WI38 (cell line): Measurements from ENCODE around the gene SLC22A4.

Experiments used
- H3K4me3 ChIP-seq: 2 replicates; pipeline ENCODE4 v1.5.1; 2011; ENCODE audit warnings: low read depth, mild to moderate bottlenecking, control low read depth, low read length
- CTCF ChIP-seq: IDR thresholded peaks from 2 replicates; pipeline ENCODE4 v1.5.1; 2012; ENCODE audit warnings: low read depth, mild to moderate bottlenecking, control low read depth, low read length

The SLC22A4 gene

GRCh38 chr5:132273631-132274030, 20.6 kb upstream of the SLC22A4 start:
- no peak for TF ChIP-seq CTCF
- no peak overlapping the region for H3K4me3 ChIP-seq

- H3K4me3 ChIP-seq = no peak overlapping the region
- no peak for TF ChIP-seq CTCF
Measured at GRCh38 chr5:132274050-132274792, 20.0 kb upstream of the SLC22A4 start.

GRCh38 chr5:132275367-132276220, 18.6 kb upstream of the SLC22A4 start:
- no peak for TF ChIP-seq CTCF
- H3K4me3 ChIP-seq = no peak overlapping the region

GRCh38 chr5:132277256-132277655, 16.9 kb upstream of the SLC22A4 start:
- H3K4me3 ChIP-seq = no peak overlapping the region
- TF ChIP-seq CTCF = no peak

GRCh38 chr5:132277971-132278853, 16.0 kb upstream of the SLC22A4 start:
- no peak for TF ChIP-seq CTCF
- no peak overlapping the region for H3K4me3 ChIP-seq

- H3K4me3 ChIP-seq = no peak overlapping the region
- no peak for TF ChIP-seq CTCF
Measured at GRCh38 chr5:132279801-132280200, 14.4 kb upstream of the SLC22A4 start.
